RWPE1 (cell line): ENCODE data around the gene IL17RD.

ENCODE experiments used
- CTCF ChIA-PET: fragments of 350-600 bp; sonication (Branson Sonifier 250); formaldehyde crosslinking; extraction: SDS; loops from one replicate; lab custom pipeline; 2021; lab: Yijun Ruan, JAX
- POLR2A ChIA-PET: fragments of 400-600 bp; formaldehyde crosslinking; extraction: SDS; loops from one replicate; lab custom pipeline; 2020; ENCODE audit warnings: antibody characterized with exemption; ENCODE audit not compliant: low non-redundant PET; lab: Yijun Ruan, JAX
- DNase-seq: peaks from one replicate; pipeline ENCODE4 v3.0.0; 2012; ENCODE audit warnings: low spot score
- H3K27ac ChIP-seq: fragments of 450-650 bp; 2 replicates; pipeline ENCODE4 v1.5.1; 2017
- CTCF ChIP-seq: fragments of 450-650 bp; conservative IDR thresholded peaks from 2 replicates; pipeline ENCODE4 v1.5.1; 2017; ENCODE audit warnings: low read depth, mild to moderate bottlenecking

IL17RD gene

GRCh38 chr3:57154470-57155309 is 10.5 kb downstream of the IL17RD start:
- no peak overlapping the region for H3K27ac ChIP-seq
- CTCF ChIA-PET, result interaction anchor here (0.6 kb wide), 1 partner anchor 719 kb away, joined by 3 read pairs; no protein-coding TSS in a partner anchor
- POLR2A ChIA-PET, result no interaction called here
- no peak for DNase-seq
- no peak for TF ChIP-seq CTCF

GRCh38 chr3:57152151-57153143 is 12.7 kb downstream of the IL17RD start:
- ChIA-PET CTCF (interaction anchor here (0.7 kb wide), 1 partner anchor 59 kb away, joined by 3 read pairs; no protein-coding TSS in a partner anchor), POLR2A (no interaction called here)
- no peak for DNase-seq
- TF ChIP-seq CTCF, result no peak
- no peak overlapping the region for H3K27ac ChIP-seq

GRCh38 chr3:57151749-57152148 is 13.4 kb downstream of the IL17RD start:
- CTCF ChIA-PET, result interaction anchor here (0.7 kb wide), 1 partner anchor 58 kb away, joined by 3 read pairs; no protein-coding TSS in a partner anchor
- no peak overlapping the region for H3K27ac ChIP-seq
- POLR2A ChIA-PET, result no interaction called here

GRCh38 chr3:57151021-57151449 is 14.1 kb downstream of the IL17RD start:
- no peak for DNase-seq
- ChIA-PET POLR2A (no interaction called here), CTCF (no interaction called here)
- no peak for TF ChIP-seq CTCF
- H3K27ac ChIP-seq, result no peak overlapping the region

More at GRCh38 chr3:57151749-57152148, 13.4 kb downstream of the IL17RD start:
- DNase-seq, result no peak
- TF ChIP-seq CTCF, result no peak

GRCh38 chr3:57150113-57150581 is 15.0 kb downstream of the IL17RD start:
- no peak for DNase-seq
- CTCF ChIA-PET, result no interaction called here

More at GRCh38 chr3:57150113-57150581, 15.0 kb downstream of the IL17RD start:
- no peak for TF ChIP-seq CTCF
- no peak overlapping the region for H3K27ac ChIP-seq
- POLR2A ChIA-PET, result no interaction called here
